ENCODE measurements around the gene NAP1L5.

DNA sequence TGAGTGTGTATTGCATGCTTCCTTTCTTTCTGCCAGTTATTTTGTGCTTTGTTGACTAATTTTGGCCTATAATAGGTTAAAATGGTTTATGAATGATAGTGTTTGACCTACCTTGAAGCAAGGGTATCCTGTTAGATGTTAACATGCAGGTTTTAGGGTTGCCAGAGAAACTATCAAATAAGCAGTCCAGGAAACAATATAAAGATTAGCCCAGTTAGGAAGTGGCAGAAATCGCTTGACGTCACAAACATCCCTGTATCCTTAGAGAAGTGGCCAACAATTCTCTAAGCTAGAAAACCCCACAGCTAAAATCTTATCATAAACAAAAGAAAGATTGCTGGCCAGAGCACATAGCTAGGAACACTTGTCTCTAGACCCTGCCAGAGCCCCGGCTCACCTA lies 3.8 kb downstream of the NAP1L5 start:
- TF ChIP-seq, protein P1, sequence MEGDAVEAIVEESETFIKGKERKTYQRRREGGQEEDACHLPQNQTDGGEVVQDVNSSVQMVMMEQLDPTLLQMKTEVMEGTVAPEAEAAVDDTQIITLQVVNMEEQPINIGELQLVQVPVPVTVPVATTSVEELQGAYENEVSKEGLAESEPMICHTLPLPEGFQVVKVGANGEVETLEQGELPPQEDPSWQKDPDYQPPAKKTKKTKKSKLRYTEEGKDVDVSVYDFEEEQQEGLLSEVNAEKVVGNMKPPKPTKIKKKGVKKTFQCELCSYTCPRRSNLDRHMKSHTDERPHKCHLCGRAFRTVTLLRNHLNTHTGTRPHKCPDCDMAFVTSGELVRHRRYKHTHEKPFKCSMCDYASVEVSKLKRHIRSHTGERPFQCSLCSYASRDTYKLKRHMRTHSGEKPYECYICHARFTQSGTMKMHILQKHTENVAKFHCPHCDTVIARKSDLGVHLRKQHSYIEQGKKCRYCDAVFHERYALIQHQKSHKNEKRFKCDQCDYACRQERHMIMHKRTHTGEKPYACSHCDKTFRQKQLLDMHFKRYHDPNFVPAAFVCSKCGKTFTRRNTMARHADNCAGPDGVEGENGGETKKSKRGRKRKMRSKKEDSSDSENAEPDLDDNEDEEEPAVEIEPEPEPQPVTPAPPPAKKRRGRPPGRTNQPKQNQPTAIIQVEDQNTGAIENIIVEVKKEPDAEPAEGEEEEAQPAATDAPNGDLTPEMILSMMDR (conservative IDR thresholded peaks at IDR 0.05; ENCODE audit: low read length) = no peak
- TF ChIP-seq EZH2phosphoT487 (IDR thresholded peaks at IDR 0.05; ENCODE audit: borderline replicate concordance, low read depth, low read length) = no peak
